Activated CD4-positive, alpha-beta T cell treated with anti-CD3 and anti-CD28 coated beads, Interleukin-2, amount 10 ng/mL, durations not matched to agents 24 days and 14 days (primary cell): ENCODE data around the gene ALG12. TPM values are rescaled to one million over a fixed set of nuclear protein-coding genes. Genes with fewer than 3 reads are reported as not detected.

Experiments used
- DNase-seq: peaks from one replicate; pipeline ENCODE4 v3.0.0; 2022
- H3K27ac Mint-ChIP-seq: one replicate; pipeline ENCODE4 v1.8.0; 2022; ENCODE audit warnings: mild to moderate bottlenecking, mixed read lengths
- H3K27me3 Mint-ChIP-seq: one replicate; pipeline ENCODE4 v1.8.0; 2022; ENCODE audit warnings: mixed read lengths
- H3K36me3 Mint-ChIP-seq: one replicate; pipeline ENCODE4 v1.8.0; 2022; ENCODE audit warnings: low read depth, mild to moderate bottlenecking, mixed read lengths
- H3K4me1 Mint-ChIP-seq: one replicate; pipeline ENCODE4 v1.8.0; 2021; ENCODE audit warnings: mixed read lengths
- H3K4me3 Mint-ChIP-seq: one replicate; pipeline ENCODE4 v1.8.0; 2022; ENCODE audit warnings: mild to moderate bottlenecking, moderate library complexity, mixed read lengths
- H3K9me3 Mint-ChIP-seq: one replicate; pipeline ENCODE4 v1.8.0; 2021; ENCODE audit warnings: mixed read lengths
- intact Hi-C: fragments of 100-400 bp; cut with micrococcal nuclease; formaldehyde crosslinking; loops from one replicate; pipeline ENCODE4 v1.15.1; 2023
- total RNA-seq: library from RNA; stranded (reverse); gene quantifications from 2 replicates; pipeline ENCODE4 v1.2.3, GENCODE V29; 2022

ALG12 gene
- total RNA-seq, 1 donor from 2014 or later = 17.9 TPM

DNA sequence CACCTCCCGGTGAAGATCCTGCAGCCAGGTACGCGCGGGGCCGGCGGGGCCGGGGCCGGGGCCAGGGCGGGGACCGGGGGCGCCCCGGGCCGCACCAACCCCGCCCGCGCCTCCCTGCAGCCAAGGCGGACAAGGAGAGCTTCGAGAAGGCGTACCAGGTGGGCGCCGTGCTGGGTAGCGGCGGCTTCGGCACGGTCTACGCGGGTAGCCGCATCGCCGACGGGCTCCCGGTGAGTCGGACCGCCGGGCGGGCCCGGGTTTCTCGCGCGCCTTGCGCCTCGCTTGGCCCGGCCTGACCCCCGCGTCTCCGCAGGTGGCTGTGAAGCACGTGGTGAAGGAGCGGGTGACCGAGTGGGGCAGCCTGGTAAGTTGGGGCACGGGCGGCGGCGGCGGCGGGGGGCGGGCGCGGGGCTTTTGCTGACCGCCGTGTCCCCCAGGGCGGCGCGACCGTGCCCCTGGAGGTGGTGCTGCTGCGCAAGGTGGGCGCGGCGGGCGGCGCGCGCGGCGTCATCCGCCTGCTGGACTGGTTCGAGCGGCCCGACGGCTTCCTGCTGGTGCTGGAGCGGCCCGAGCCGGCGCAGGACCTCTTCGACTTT is 42.9 kb upstream of the ALG12 start:
- Mint-ChIP-seq H3K4me3 (peak overlapping the region; percentile 94), H3K9me3 (no peaks in the 10 kb centered on the region), H3K27ac (peak overlapping the region; percentile 95), H3K36me3 (peaks cover 35% of the 10 kb centered on the region), H3K4me1 (peaks cover 17% of the 10 kb centered on the region), H3K27me3 (no peaks in the 10 kb centered on the region)
- intact Hi-C loops = loop anchor here (5.0 kb wide), 2 partner anchors 109 to 566 kb away; partner anchors contain the start of genes SCO2 and ZBED4
- DNase-seq = peak; percentile 83

- H3K36me3 Mint-ChIP-seq = peaks cover 34% of the 10 kb centered on the region
- intact Hi-C loops = loop anchor here (5.0 kb wide), 2 partner anchors 108 to 567 kb away; partner anchors contain the start of genes SCO2 and ZBED4
Observed at GRCh38 chr22:49960159-49961004, 42.1 kb upstream of the ALG12 start, which contains the start of gene PIM3. PIM3 (plus strand) TSS chr22:49960772; CDS start chr22:49960948, 176 bp downstream.

DNA sequence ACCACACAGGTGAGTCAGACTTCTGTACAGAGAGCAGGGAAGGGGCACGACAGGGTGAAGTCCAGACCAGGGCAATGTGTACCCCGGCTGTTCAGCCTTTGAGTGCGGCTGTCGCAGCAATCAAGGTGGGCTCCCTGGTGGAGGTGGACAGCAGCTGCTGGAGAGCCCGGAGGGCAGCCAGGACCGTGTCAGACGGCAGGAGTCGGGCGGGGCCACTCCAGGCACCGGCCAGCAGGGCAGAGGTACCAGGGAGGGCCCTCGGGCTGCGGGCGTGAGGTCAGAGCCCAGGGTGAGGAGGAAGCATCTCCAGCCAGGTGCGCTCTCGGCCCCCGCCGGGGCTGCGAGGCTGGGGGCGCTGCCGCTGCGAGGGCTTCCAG is 41.5 kb upstream of the ALG12 start:
- H3K4me1 Mint-ChIP-seq = peaks cover 17% of the 10 kb centered on the region
- no peak for DNase-seq
- H3K4me3 Mint-ChIP-seq = peak overlapping the region; percentile 90
- intact Hi-C loops = loop anchor here (5.0 kb wide), 2 partner anchors 107 to 568 kb away; partner anchors contain the start of genes SCO2 and ZBED4
- H3K27me3 Mint-ChIP-seq = no peaks in the 10 kb centered on the region
- H3K27ac Mint-ChIP-seq = peak overlapping the region; percentile 95
- H3K36me3 Mint-ChIP-seq = peaks cover 30% of the 10 kb centered on the region
- no peaks in the 10 kb centered on the region for H3K9me3 Mint-ChIP-seq

More at GRCh38 chr22:49960159-49961004, 42.1 kb upstream of the ALG12 start, which contains the start of gene PIM3:
- Mint-ChIP-seq H3K27me3 (no peaks in the 10 kb centered on the region), H3K4me1 (peaks cover 17% of the 10 kb centered on the region), H3K27ac (peak within 1 kb of the TSS; percentile 95), H3K4me3 (peak within 1 kb of the TSS; percentile 94), H3K9me3 (no peaks in the 10 kb centered on the region)
- peak; percentile 98 for DNase-seq

DNA sequence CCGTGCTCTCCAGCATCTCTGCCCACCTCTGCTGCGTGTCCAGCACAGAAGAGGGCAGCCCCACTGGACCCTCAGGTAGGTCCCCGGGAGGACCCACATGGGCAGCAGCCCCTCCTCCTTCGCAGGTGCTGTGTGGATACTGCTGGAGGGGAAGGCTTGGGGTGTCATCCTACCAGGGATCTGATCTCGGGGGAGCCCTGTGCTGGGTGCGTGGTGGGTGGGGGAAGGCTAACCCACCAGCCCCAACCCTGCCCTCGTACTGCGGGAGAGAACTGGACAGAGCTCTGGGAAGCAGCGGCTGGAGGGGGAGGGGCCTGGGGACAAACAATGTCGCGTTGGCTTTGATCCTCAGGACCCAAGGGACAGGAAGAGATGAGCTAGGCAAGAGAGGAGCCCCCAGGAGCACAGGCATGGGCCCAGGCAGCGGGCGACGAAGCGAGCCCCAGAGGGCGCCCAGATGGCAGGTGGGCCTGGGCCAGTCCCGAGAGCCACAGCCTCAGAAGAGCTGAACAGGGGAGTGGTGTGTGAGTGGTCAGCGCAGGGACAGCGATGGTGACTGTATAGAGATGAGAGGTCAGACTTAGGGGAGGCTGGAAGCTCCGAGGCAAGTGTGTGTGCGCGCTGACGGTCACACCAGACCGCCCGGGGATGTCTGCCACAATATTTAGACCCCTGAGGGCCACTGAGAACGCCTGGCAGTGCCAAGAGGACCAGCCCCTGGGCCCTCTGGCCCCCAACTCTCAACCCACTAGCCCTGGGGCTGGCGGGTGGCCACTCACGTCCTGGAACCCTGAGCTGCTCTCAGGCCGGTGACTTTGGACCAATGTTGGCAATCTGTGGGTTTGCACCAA is 40.9 kb upstream of the ALG12 start:
- DNase-seq = no peak
- Mint-ChIP-seq H3K36me3 (peaks cover 24% of the 10 kb centered on the region), H3K27me3 (no peaks in the 10 kb centered on the region), H3K4me3 (peak overlapping the region; percentile 90), H3K9me3 (no peaks in the 10 kb centered on the region), H3K4me1 (peaks cover 15% of the 10 kb centered on the region), H3K27ac (peak overlapping the region; percentile 95)
- intact Hi-C loops = no loop called here

- H3K4me1 Mint-ChIP-seq = peaks cover 9% of the 10 kb centered on the region
- H3K27ac Mint-ChIP-seq = peak overlapping the region; percentile 95
- H3K9me3 Mint-ChIP-seq = no peaks in the 10 kb centered on the region
- DNase-seq = no peak
- no peaks in the 10 kb centered on the region for H3K27me3 Mint-ChIP-seq
- H3K4me3 Mint-ChIP-seq = peak overlapping the region; percentile 90
- intact Hi-C loops = no loop called here
- H3K36me3 Mint-ChIP-seq = peaks cover 17% of the 10 kb centered on the region
Observed at GRCh38 chr22:49958366-49958921, 40.2 kb upstream of the ALG12 start.

- peaks cover 9% of the 10 kb centered on the region for H3K4me1 Mint-ChIP-seq
- H3K27me3 Mint-ChIP-seq = no peaks in the 10 kb centered on the region
- H3K9me3 Mint-ChIP-seq = no peaks in the 10 kb centered on the region
- H3K4me3 Mint-ChIP-seq = peak overlapping the region; percentile 55
- H3K27ac Mint-ChIP-seq = peak overlapping the region; percentile 70
- H3K36me3 Mint-ChIP-seq = peaks cover 12% of the 10 kb centered on the region
- DNase-seq = no peak
- intact Hi-C loops = no loop called here
Observed at GRCh38 chr22:49957826-49958365, 39.7 kb upstream of the ALG12 start.

DNA sequence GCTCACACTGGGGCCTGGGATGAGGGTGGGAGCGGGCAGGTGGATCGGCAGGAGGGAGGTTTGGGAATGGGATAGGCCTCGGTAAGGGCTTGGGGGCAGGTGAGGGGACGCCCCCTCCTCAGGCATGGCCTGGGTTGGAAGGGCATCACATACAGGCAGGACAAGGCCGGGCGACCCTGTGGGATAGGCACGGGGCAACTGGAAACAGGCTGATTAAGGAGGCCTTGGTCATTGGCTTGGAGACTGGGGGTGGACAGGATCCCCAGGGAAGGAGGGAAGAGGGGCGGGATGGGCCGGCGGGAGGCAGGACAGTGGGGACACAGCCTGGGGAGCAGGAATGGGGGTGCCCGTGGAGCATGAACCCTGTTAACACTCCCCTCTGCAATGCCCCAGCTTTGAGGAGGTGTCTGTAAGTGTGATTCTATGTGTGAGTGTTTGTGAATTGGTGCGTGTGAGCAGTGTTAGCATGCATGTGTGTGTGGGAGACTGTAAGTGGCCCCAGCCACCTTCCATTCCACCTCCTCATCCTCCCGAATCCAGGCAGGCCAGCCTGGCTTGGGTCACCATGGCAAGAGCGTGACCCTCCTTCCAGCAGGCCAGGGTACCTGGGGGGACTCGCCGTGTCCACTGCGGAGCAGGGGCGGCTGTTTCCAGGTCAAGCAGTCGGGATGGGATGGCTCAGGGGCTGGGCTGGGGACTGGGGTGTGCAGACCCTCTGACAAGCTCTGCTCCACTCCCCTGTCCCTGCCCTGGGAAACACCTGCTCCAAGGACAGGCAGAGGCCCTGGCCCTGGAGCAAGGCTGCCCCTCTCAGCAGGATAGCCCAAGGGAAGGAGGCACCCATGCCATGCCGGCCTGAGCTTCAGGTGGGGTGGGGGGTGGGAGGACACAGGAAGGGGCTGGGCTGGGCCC is 38.9 kb upstream of the ALG12 start:
- H3K4me1 Mint-ChIP-seq = peaks cover 9% of the 10 kb centered on the region
- H3K36me3 Mint-ChIP-seq = peaks cover 6% of the 10 kb centered on the region
- intact Hi-C loops = no loop called here
- no peaks in the 10 kb centered on the region for H3K27me3 Mint-ChIP-seq
- DNase-seq = no peak
- peak overlapping the region; percentile 43 for H3K27ac Mint-ChIP-seq
- no peak overlapping the region for H3K4me3 Mint-ChIP-seq
- no peaks in the 10 kb centered on the region for H3K9me3 Mint-ChIP-seq

GRCh38 chr22:49956418-49956770 is 38.2 kb upstream of the ALG12 start:
- H3K36me3 Mint-ChIP-seq = peaks cover under 1% of the 10 kb centered on the region
- peaks cover 9% of the 10 kb centered on the region for H3K4me1 Mint-ChIP-seq

GRCh38 chr22:49955581-49956417 is 37.6 kb upstream of the ALG12 start:
- Mint-ChIP-seq H3K9me3 (no peaks in the 10 kb centered on the region), H3K4me1 (peaks cover 9% of the 10 kb centered on the region), H3K27me3 (no peaks in the 10 kb centered on the region), H3K4me3 (no peak overlapping the region), H3K27ac (no peak overlapping the region), H3K36me3 (no peaks in the 10 kb centered on the region)
- no peak for DNase-seq
- intact Hi-C loops = no loop called here

More at GRCh38 chr22:49956418-49956770, 38.2 kb upstream of the ALG12 start:
- intact Hi-C loops = no loop called here
- Mint-ChIP-seq H3K4me3 (no peak overlapping the region), H3K27ac (no peak overlapping the region), H3K27me3 (no peaks in the 10 kb centered on the region), H3K9me3 (no peaks in the 10 kb centered on the region)
- DNase-seq = no peak

DNA sequence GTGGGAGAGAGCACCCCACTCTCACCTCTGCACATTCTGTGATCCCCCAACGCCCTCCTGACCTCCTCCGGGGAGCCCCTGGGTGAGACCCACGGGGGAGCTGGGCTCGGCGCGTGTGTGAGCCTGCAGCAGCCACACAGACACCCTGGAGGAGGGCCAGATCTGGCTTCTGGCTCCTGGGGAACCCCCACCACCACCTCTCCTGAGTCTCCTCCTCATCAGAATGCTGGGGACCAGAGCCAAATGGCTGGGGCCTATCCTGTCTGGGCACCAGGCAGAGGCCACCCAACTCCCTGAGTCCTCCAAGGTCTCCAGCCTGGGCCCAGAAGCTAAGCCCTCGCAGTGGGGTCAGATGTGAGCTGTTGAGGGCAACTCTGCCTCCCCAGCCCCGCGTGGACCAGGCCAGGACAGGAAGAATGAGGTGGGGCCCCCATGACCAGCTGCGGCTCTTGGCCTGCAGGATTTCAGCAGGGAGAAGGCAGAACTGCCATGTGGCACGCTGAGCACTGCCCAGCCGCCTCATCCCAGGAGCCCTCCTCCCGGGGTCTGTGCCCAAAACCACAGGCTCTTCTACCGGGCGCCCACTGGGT is 36.8 kb upstream of the ALG12 start:
- H3K27ac Mint-ChIP-seq = no peak overlapping the region
- intact Hi-C loops = no loop called here
- no peaks in the 10 kb centered on the region for H3K9me3 Mint-ChIP-seq
- no peak overlapping the region for H3K4me3 Mint-ChIP-seq
- H3K27me3 Mint-ChIP-seq = no peaks in the 10 kb centered on the region
- DNase-seq = no peak
- H3K4me1 Mint-ChIP-seq = peaks cover 9% of the 10 kb centered on the region
- no peaks in the 10 kb centered on the region for H3K36me3 Mint-ChIP-seq

- H3K4me3 Mint-ChIP-seq = no peak overlapping the region
- no peak overlapping the region for H3K27ac Mint-ChIP-seq
- no peaks in the 10 kb centered on the region for H3K9me3 Mint-ChIP-seq
- DNase-seq = no peak
- no peaks in the 10 kb centered on the region for H3K27me3 Mint-ChIP-seq
- intact Hi-C loops = no loop called here
- no peaks in the 10 kb centered on the region for H3K36me3 Mint-ChIP-seq
- peaks cover 6% of the 10 kb centered on the region for H3K4me1 Mint-ChIP-seq
Observed at GRCh38 chr22:49954354-49954753, 36.1 kb upstream of the ALG12 start.
